Measurements from ENCODE around the gene LRAT.

LRAT gene

GRCh38 chr4:154778264-154778663 is 34.5 kb downstream of the LRAT start:
- DNase-seq (ENCODE audit: low spot score) = no peak

DNA sequence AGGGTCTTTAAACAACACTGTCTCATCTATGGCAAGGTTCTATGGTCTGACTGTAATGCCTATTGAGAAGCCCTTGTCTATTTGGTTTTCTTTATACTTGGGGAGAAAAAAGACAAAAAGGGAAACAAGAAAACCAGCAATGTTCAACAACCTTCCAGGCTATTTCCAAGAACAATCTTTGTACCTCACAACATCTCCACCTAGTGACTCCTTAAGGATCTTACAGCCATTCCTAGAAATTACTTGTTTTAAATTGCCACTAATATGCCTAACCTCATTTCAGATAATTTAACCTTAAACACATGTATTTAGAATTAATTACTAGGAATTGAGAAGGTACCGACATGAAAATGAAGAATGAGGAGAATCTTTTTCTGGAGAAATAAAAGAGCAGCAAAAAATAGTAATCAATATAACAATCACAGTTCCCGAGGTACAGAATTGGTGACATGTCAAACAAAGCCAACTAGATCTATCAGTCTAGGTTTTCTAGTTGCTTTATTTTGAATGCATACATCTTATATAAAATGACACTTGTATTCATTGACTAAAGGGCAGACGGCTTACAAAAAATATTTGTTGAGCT is 35.7 kb downstream of the LRAT start:
- peak; percentile 52 for DNase-seq (ENCODE audit: low spot score)

GRCh38 chr4:154781126-154781982 is 37.6 kb downstream of the LRAT start, which contains the start of gene RBM46:
Gene RBM46, plus strand, starts transcription at chr4:154781272. Its CDS starts 15,481 bp downstream, at chr4:154796753.
- peak; percentile 10 for DNase-seq (ENCODE audit: low spot score)

DNA sequence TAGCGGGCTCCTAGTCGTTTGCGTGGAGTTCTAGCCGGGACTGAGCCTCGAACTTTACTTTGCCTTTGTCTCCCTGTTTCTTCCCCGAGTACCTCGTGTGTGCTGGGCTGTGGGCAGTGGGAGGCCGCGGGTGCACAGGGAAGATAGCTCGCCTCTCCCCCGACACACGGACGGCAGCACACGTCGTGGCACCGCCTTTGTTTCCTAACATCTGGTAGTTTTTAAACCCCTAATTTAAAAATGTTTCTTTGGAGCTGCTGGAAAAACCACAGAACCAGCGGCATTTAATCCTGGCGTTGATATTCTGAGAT is 38.1 kb downstream of the LRAT start:
- no peak for DNase-seq (ENCODE audit: low spot score)
